HG02852 (cell line): ENCODE measurements around the gene MAP4K3.

Experiments
- ATAC-seq: cut with Tn5 transposase; IDR thresholded peaks from one replicate; pipeline ENCODE4 v1.9.1; 2021; ENCODE audit warnings: mild to moderate bottlenecking, moderate library complexity; ENCODE audit not compliant: unreplicated experiment

MAP4K3 gene

DNA sequence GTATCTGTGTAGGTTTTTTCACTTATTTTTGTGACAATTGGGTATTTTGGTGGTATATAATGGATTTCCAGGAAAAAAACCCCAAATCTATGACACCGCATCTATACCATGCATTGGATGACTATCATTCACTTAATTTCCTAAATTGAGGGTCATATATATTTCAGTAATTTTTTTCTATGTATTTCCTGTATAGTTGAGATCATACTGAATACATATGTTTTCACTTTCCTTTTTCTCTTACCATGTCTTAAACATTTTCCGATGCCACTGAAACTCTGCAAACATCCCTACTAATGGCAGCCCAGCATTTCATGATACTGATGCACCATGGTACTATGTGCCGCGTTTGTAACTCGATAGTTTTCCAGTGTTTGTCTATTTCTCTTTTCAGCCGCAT lies 233.7 kb downstream of the MAP4K3 start:
- ATAC-seq: no peak

DNA sequence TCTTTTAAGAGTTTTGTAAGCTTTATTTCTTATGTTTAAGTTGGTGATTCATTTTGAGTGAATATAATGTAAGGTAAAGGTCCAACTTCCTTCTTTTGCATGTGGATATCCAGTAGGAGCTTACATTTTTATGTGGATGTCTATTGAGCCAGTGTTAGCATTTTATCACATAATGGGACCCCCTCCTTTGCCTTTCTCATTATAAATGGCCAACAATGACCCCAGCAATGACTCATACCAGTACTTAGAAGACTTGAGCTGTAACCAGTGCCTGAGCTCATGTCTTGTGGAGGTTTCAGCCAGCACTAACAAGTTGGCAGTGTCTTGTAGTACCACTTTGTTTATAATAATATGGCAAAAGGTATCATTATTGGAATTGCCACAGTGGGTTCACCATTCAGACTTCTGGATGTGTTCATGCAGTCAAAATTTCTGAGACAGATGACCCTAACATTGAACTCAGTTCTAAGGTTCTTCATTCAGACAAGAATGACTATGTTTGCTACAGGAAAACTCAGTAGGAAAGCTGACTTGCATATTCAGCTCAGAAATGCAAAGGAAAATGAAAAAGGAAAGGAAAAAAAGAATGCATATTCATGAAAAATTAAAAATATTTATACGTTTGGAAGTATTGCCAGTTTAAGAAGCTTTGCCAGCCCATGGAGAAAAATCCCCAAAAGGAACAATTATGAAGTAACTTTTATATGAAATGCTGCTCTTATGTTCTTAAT lies 234.3 kb downstream of the MAP4K3 start:
- no peak for ATAC-seq
